ENCODE results near the gene POPDC3.

The POPDC3 gene

GRCh38 chr6:105138141-105138540 lies 41.7 kb downstream of the POPDC3 start:
- in situ Hi-C loops (cut with MboI; ENCODE audit: low pct_unique_long_range_greater_than_20kb, low sequenced_read_pairs, unreplicated experiment): no loop called here
- no peak for DNase-seq (ENCODE audit: low spot score)
- no peak for TF ChIP-seq CTCF (IDR thresholded peaks at IDR 0.05; ENCODE audit: extremely low read depth, insufficient read depth, missing control alignments)

GRCh38 chr6:105137388-105137787 lies 42.4 kb downstream of the POPDC3 start:
- no peak for DNase-seq (ENCODE audit: low spot score)
- no peak for TF ChIP-seq CTCF (IDR thresholded peaks at IDR 0.05; ENCODE audit: extremely low read depth, insufficient read depth, missing control alignments)
- in situ Hi-C loops (cut with MboI; ENCODE audit: low pct_unique_long_range_greater_than_20kb, low sequenced_read_pairs, unreplicated experiment): no loop called here

GRCh38 chr6:105136431-105137350 lies 43.1 kb downstream of the POPDC3 start:
- peak; percentile 77 for DNase-seq (ENCODE audit: low spot score)
- in situ Hi-C loops (cut with MboI; ENCODE audit: low pct_unique_long_range_greater_than_20kb, low sequenced_read_pairs, unreplicated experiment): no loop called here
- no peak for TF ChIP-seq CTCF (IDR thresholded peaks at IDR 0.05; ENCODE audit: extremely low read depth, insufficient read depth, missing control alignments)

GRCh38 chr6:105135907-105136430 lies 43.8 kb downstream of the POPDC3 start:
- in situ Hi-C loops (cut with MboI; ENCODE audit: low pct_unique_long_range_greater_than_20kb, low sequenced_read_pairs, unreplicated experiment): no loop called here
- TF ChIP-seq CTCF (IDR thresholded peaks at IDR 0.05; ENCODE audit: extremely low read depth, insufficient read depth, missing control alignments): no peak
- peak; percentile 26 for DNase-seq (ENCODE audit: low spot score)

- TF ChIP-seq CTCF (IDR thresholded peaks at IDR 0.05; ENCODE audit: extremely low read depth, insufficient read depth, missing control alignments): no peak
- in situ Hi-C loops (cut with MboI; ENCODE audit: low pct_unique_long_range_greater_than_20kb, low sequenced_read_pairs, unreplicated experiment): no loop called here
- no peak for DNase-seq (ENCODE audit: low spot score)
These were observed 44.8 kb downstream of the POPDC3 start for GRCh38 chr6:105135056-105135455.

GRCh38 chr6:105122717-105123116 lies 57.1 kb downstream of the POPDC3 start:
- no peak for TF ChIP-seq CTCF (IDR thresholded peaks at IDR 0.05; ENCODE audit: extremely low read depth, insufficient read depth, missing control alignments)
- no peak for DNase-seq (ENCODE audit: low spot score)
- in situ Hi-C loops (cut with MboI; ENCODE audit: low pct_unique_long_range_greater_than_20kb, low sequenced_read_pairs, unreplicated experiment): loop anchor here (25.0 kb wide), 1 partner anchor 90 kb away; no protein-coding TSS in a partner anchor
